GM21447 (cell line): Measurements from ENCODE around the gene BMP8B.
"Not testable (repeated sequence)": the region's sequence is repeated elsewhere in the genome, so short reads cannot be mapped to it uniquely, and the experiment has no call there.

Source experiments
- ATAC-seq: cut with Tn5 transposase; IDR thresholded peaks from one replicate; pipeline ENCODE4 v1.9.1; 2021; ENCODE audit not compliant: unreplicated experiment

Gene BMP8B

GRCh38 chr1:39779137-39779536 lies 9.5 kb downstream of the BMP8B start:
- no peak for ATAC-seq

- not testable (repeated sequence) for ATAC-seq
Observed at GRCh38 chr1:39778463-39779099, 10.1 kb downstream of the BMP8B start.

- ATAC-seq: not testable (repeated sequence)
Observed at GRCh38 chr1:39777896-39778295, 10.8 kb downstream of the BMP8B start.

GRCh38 chr1:39777306-39777705 lies 11.4 kb downstream of the BMP8B start:
- no peak for ATAC-seq

- ATAC-seq: no peak
Observed at GRCh38 chr1:39776886-39777285, 11.8 kb downstream of the BMP8B start.

- peak; percentile 64 for ATAC-seq
Observed at GRCh38 chr1:39776400-39776713, 12.3 kb downstream of the BMP8B start.

- ATAC-seq: peak; percentile 52
Observed at GRCh38 chr1:39775676-39776399, 12.8 kb downstream of the BMP8B start.

GRCh38 chr1:39775141-39775540 lies 13.5 kb downstream of the BMP8B start:
- ATAC-seq: not testable (repeated sequence)

- ATAC-seq: not testable (repeated sequence)
Observed at GRCh38 chr1:39773369-39773979, 15.2 kb downstream of the BMP8B start.

- not testable (repeated sequence) for ATAC-seq
Observed at GRCh38 chr1:39771022-39771532, 17.6 kb downstream of the BMP8B start, which contains the start of gene OXCT2. Gene OXCT2, minus strand, starts transcription at chr1:39771348. Its CDS starts 93 bp downstream, at chr1:39771255.

- not testable (repeated sequence) for ATAC-seq
Observed at GRCh38 chr1:39770100-39771021, 18.3 kb downstream of the BMP8B start.

- ATAC-seq: not testable (repeated sequence)
Observed at GRCh38 chr1:39769502-39769901, 19.2 kb downstream of the BMP8B start.

- not testable (repeated sequence) for ATAC-seq
Observed at GRCh38 chr1:39766466-39766865, 22.2 kb downstream of the BMP8B start.

- ATAC-seq: not testable (repeated sequence)
Observed at GRCh38 chr1:39764512-39764911, 24.2 kb downstream of the BMP8B start.

GRCh38 chr1:39763619-39764374 lies 24.9 kb downstream of the BMP8B start:
- ATAC-seq: not testable (repeated sequence)

GRCh38 chr1:39762550-39763540 lies 25.8 kb downstream of the BMP8B start:
- no peak for ATAC-seq

- ATAC-seq: no peak
Observed at GRCh38 chr1:39761557-39762260, 27.0 kb downstream of the BMP8B start.

GRCh38 chr1:39761016-39761415 lies 27.6 kb downstream of the BMP8B start:
- no peak for ATAC-seq
